ENCODE data around the gene MRPL49. TPM values are rescaled to one million over a fixed set of nuclear protein-coding genes. Genes with fewer than 3 reads are reported as not detected.

The MRPL49 gene
- 72.1 to 80.3 TPM (median 75.3 TPM) in 5 replicates for total RNA-seq (2022; extraction: Qiagen RNA extraction)

GRCh38 chr11:65121865-65122696 is at the start of gene MRPL49, which contains the start of gene FAU:
Gene MRPL49, plus strand, starts transcription at chr11:65122321. Its CDS starts 26 bp downstream, at chr11:65122347.
Gene FAU, minus strand, starts transcription at chr11:65122134. Its CDS starts 321 bp downstream, at chr11:65121813.

DNA sequence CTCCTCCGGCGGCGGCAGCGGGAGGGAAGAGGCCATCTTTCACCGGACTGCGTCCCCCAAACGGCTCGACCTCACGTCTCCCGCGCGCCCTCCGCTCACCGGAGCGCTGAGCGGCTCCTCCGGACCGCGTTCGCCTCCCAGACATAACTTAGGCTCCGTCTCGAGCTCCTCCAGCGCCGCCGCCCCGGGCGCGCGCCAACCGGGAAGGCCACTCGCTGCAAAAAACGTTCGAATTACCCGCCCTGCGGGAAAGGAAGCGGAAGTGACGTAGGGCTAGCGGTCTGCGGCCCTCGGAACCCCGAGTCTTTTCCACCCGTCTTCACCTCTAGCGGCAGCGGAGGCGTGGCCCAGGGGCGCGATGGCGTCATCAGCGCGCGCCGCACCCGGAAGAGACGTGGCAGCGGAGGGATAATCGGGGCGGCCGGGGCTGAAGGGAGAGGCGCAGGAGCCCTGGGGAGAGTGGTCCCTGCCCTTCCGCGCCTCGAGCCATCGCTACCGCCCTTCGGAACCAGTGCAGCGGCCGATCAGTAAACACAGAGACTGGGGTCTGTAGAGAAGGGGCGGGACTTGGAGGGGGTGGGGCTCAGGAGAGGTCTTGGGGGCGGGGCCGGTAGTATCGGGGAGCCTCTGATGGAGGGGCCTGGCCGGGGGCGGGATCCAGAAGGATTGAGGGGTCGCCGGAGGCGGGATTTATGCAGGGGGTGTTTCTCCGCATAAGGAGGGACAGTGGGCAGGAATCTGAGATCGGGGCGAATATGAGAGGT is 38.1 kb upstream of the MRPL49 start, which contains the start of the genes CDCA5 and ZFPL1:
CDCA5 (minus strand) TSS at position 207 of the 764 bp plus-strand sequence; CDS start at position 145, 62 bp downstream.
ZFPL1 (plus strand) TSS at position 389 of the 764 bp plus-strand sequence. CDS start 477 bp downstream, outside the sequence.

DNA sequence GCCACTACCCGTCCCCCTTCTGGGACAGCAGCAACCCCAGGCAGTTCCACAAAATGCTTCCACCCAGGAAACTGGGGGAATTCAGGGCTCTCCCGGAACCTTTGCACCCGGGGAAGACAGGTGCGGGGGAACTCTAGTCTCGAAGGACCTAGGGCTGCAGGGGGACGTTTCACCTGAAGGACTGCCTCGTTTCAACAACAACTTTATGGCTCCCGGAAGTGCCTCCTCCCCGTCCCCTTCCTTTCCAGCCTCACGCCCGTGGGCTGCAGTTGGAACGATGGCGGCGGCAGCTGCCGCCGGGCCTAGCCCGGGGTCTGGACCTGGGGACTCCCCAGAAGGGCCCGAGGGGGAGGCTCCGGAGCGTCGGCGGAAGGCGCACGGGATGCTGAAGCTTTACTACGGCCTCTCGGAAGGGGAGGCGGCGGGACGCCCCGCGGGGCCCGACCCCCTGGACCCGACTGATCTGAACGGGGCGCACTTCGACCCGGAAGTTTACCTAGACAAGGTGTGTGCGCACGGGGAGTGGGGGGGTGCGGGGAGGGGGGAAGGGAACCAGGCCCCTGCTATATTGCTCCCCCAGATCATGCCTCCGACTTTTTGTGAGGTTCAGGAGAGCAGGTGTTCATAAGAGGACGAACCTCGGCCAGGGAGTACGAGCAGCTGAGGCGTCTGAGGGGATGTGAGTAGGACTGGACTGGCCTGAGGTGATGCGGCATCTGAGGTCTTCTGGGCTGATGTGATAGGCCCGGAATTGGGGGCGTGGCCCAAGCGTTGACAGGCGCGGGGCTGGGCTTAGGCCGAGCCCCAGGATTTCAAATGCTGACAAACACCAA is 25.9 kb upstream of the MRPL49 start, which contains the start of gene VPS51:
VPS51 (plus strand) TSS at position 241 of the 833 bp plus-strand sequence; CDS start at position 278, 37 bp downstream.

GRCh38 chr11:65111744-65112545 is 10.2 kb upstream of the MRPL49 start, which contains the start of gene TM7SF2:
Gene TM7SF2, plus strand, starts transcription at chr11:65111872. Its CDS starts 144 bp downstream, at chr11:65112016.

GRCh38 chr11:65117206-65118096 is 4.7 kb upstream of the MRPL49 start, which contains the start of gene ZNHIT2:
Gene ZNHIT2, minus strand, starts transcription at chr11:65117701. Its CDS starts 48 bp downstream, at chr11:65117653.

GRCh38 chr11:65134240-65134951 is 12.3 kb downstream of the MRPL49 start, which contains the start of gene SYVN1:
Gene SYVN1, minus strand, starts transcription at chr11:65134519. Its CDS starts 918 bp downstream, at chr11:65133601.

DNA sequence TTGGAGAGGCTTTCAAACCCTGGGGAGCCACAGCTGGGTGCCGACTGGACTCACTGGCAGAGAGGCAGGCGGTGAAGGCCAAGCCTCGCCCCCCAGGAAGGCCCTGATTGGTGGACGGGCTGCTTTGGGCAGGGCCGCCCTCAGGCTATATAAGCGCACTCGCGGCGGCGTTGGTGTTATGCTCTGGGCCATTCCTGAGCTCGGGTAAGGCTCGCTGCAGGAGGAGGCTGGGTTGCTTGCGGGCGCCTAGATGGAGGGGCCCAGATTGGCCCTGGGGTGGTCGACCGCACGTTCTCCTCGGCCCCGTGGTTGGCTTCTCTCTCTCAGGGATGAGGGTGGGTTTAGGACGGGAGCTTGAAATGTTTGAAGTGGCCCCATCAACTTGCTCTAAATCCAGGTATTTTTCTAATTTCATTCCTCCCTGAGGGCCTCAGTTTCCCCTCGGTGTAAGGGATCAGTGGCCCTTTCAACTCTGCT is 48.0 kb downstream of the MRPL49 start, which contains the start of gene SPDYC:
SPDYC (plus strand) TSS at position 176 of the 477 bp plus-strand sequence. CDS start 1,125 bp downstream, outside the sequence.

Other genes starting within 250 kb of the MRPL49 start
- gene EHD1, start 243.7 kb upstream of the MRPL49 start, total RNA-seq (2022; extraction: Qiagen RNA extraction): 98.0 to 142 TPM (median 132 TPM) in 5 replicates
- 12.4 to 25.1 TPM (median 23.4 TPM) in 5 replicates for gene ATG2A, start 205.1 kb upstream of the MRPL49 start, total RNA-seq (2022; extraction: Qiagen RNA extraction)
- gene PPP2R5B, start 197.6 kb upstream of the MRPL49 start, total RNA-seq (2022; extraction: Qiagen RNA extraction): 4.5 to 6.9 TPM (median 4.9 TPM) in 5 replicates
- not detected in 5 replicates for gene GPHA2, start 186.4 kb upstream of the MRPL49 start, total RNA-seq (2022; extraction: Qiagen RNA extraction)
- not detected in 5 replicates for gene MAJIN, start 150.2 kb upstream of the MRPL49 start, total RNA-seq (2022; extraction: Qiagen RNA extraction)
- gene BATF2, start 125.3 kb upstream of the MRPL49 start, total RNA-seq (2022; extraction: Qiagen RNA extraction): 0.74 to 1.0 TPM (median 0.96 TPM) in 5 replicates
- gene ARL2, start 108.2 kb upstream of the MRPL49 start, total RNA-seq (2022; extraction: Qiagen RNA extraction): 167 to 196 TPM (median 191 TPM) in 5 replicates
- 20.7 to 25.8 TPM (median 23.6 TPM) in 5 replicates for gene SNX15, start 94.9 kb upstream of the MRPL49 start, total RNA-seq (2022; extraction: Qiagen RNA extraction)
- 33.4 to 59.7 TPM (median 56.5 TPM) in 5 replicates for gene SAC3D1, start 81.1 kb upstream of the MRPL49 start, total RNA-seq (2022; extraction: Qiagen RNA extraction)
- gene NAALADL1, start 63.8 kb upstream of the MRPL49 start, total RNA-seq (2022; extraction: Qiagen RNA extraction): 0.03 TPM in 1 of 5 replicates, not detected in the others
- 56.7 to 72.8 TPM (median 69.2 TPM) in 5 replicates for gene CDCA5, start 38.3 kb upstream of the MRPL49 start, total RNA-seq (2022; extraction: Qiagen RNA extraction)
- gene ZFPL1, start 38.1 kb upstream of the MRPL49 start, total RNA-seq (2022; extraction: Qiagen RNA extraction): 32.3 to 35.1 TPM (median 33.5 TPM) in 5 replicates
- 50.1 to 57.1 TPM (median 54.1 TPM) in 5 replicates for gene VPS51, start 26.1 kb upstream of the MRPL49 start, total RNA-seq (2022; extraction: Qiagen RNA extraction)
- gene TM7SF2, start 10.4 kb upstream of the MRPL49 start, total RNA-seq (2022; extraction: Qiagen RNA extraction): 4.2 to 8.3 TPM (median 6.2 TPM) in 5 replicates
- gene ZNHIT2, start 4.6 kb upstream of the MRPL49 start, total RNA-seq (2022; extraction: Qiagen RNA extraction): 13.2 to 25.1 TPM (median 24.8 TPM) in 5 replicates
- 801 to 1,074 TPM (median 1,010 TPM) in 5 replicates for gene FAU, start 187 bp upstream of the MRPL49 start, total RNA-seq (2022; extraction: Qiagen RNA extraction)
- gene SYVN1, start 12.2 kb downstream of the MRPL49 start, total RNA-seq (2022; extraction: Qiagen RNA extraction): 30.5 to 45.9 TPM (median 41.9 TPM) in 5 replicates
- not detected in 5 replicates for gene SPDYC, start 47.9 kb downstream of the MRPL49 start, total RNA-seq (2022; extraction: Qiagen RNA extraction)
- 97.2 to 123 TPM (median 115 TPM) in 5 replicates for gene CAPN1, start 59.6 kb downstream of the MRPL49 start, total RNA-seq (2022; extraction: Qiagen RNA extraction)
- 13.4 to 15.9 TPM (median 15.1 TPM) in 5 replicates for gene POLA2, start 139.6 kb downstream of the MRPL49 start, total RNA-seq (2022; extraction: Qiagen RNA extraction)
- gene CDC42EP2, start 192.5 kb downstream of the MRPL49 start, total RNA-seq (2022; extraction: Qiagen RNA extraction): 13.4 to 21.3 TPM (median 16.9 TPM) in 5 replicates
- gene DPF2, start 211.5 kb downstream of the MRPL49 start, total RNA-seq (2022; extraction: Qiagen RNA extraction): 39.4 to 46.7 TPM (median 40.4 TPM) in 5 replicates
- gene TIGD3, start 232.4 kb downstream of the MRPL49 start, total RNA-seq (2022; extraction: Qiagen RNA extraction): 0.60 to 1.1 TPM (median 1.0 TPM) in 5 replicates

All from A549 treated with CORT108297 at 1 μM for 4 hours (cell line).